CD1c-positive myeloid dendritic cell (primary cell): ENCODE results near the gene MYBBP1A.

ENCODE experiments used
- DNase-seq: peaks from one replicate; pipeline ENCODE4 v3.0.0-alpha.2; 2016; ENCODE audit errors: extremely low spot score

The MYBBP1A gene

DNA sequence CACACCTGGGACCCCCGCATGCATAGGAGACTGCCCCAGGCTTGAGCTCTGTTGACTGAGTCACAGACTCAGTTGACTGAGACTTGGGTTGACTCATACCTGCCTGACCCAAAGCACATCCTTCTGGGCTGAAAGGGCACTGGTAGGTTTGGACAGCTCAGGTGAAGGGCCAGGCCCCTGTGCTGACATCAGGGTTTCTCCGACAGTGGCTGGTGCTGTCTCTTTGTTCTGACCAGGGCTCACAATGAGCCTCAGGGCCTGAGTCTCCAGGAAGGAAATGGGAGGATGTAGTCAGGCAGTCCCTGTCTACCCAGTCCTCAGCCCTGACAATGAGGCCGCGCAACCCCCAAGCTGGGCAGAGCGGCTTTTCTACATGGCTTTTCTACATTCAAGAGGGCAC is 50.0 kb downstream of the MYBBP1A start:
- DNase-seq: no peak

DNA sequence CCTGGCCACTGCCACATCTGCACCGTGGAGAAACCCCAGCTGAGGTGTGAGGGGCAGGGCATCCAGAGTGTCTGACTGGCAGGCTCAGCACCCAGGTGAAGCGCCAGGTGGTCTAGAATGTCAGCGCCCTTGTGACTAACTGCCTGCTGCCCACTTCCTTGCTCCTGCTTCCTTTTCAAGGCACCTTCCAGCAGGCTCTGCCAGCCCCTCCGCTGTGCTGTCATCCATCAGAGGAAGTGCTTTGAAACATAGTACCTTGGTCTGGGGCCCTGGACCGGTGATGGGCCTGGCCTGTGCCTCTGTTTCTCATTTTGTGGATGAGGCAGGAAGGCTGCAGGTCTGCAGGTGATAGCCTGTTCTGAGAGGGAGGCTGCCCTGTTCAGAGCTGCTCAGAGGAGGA is 51.0 kb downstream of the MYBBP1A start:
- no peak for DNase-seq

DNA sequence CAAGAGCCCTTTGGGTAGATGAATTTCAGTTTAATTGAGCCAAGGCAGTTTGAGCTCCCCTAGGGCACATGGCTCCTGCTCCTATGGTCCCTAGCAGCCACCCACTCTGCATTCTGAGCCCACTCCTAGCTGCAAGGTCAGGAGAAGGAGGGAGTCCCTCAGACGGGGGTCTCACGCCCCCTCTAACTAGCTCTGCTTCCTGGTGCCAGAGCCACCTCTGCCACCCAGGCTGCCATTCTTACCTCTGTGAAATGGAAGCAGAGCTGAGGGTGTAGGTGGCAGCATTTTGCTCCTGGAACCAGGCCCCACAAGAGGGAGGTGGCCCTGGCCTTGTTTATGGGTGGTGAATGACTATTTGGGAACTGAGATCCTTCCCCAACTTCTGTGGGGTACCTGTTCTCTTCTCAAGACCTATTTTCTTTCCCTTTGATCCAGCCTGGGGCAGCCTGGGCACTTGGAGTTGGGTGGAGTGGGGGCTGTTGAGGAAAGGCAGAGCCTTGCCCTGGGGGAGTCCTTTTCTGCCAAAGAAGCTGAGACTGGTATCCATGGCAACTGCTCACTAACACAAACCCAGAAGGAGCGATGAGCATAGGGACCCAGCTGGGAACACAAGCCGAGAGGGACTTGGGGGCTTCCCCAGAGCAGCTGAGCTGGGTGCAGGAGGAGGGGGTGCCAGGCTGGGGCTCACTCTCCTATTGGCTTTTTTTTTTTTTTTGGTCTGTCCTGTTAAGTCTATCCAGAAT is 51.7 kb downstream of the MYBBP1A start:
- DNase-seq: no peak

DNA sequence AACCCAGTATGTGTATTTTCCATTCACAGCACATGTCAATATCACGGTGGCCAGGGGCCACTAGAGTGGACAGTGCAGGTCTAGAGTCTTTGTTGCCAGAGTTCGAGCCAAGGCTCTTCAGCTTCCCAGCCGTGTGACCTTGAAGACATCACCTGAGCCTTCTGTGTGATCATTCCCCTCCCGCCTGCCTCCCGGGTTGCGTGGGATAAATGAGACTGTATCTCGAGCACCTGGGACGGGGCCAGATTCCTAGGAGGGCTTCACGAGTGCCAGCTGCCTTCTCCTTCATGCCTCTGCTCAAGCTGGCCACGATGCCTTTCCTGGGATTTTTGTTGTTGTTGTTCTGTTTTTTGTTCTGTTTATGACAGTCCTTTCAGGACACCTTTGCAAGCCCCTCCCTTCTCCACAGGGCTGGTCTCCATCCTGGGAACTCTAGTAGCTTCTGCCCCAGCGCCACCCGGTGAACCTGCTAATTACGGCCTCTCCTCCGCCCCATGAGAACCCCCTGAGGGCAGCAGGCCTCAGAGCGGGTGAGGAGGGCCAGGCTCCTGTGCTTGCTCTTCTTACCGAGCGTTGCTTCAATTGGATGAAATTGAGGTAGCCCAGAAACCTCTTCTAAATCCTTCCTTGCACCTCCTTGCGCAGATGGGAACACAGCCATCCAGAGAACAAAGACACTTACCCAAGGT is 52.6 kb downstream of the MYBBP1A start:
- no peak for DNase-seq

DNA sequence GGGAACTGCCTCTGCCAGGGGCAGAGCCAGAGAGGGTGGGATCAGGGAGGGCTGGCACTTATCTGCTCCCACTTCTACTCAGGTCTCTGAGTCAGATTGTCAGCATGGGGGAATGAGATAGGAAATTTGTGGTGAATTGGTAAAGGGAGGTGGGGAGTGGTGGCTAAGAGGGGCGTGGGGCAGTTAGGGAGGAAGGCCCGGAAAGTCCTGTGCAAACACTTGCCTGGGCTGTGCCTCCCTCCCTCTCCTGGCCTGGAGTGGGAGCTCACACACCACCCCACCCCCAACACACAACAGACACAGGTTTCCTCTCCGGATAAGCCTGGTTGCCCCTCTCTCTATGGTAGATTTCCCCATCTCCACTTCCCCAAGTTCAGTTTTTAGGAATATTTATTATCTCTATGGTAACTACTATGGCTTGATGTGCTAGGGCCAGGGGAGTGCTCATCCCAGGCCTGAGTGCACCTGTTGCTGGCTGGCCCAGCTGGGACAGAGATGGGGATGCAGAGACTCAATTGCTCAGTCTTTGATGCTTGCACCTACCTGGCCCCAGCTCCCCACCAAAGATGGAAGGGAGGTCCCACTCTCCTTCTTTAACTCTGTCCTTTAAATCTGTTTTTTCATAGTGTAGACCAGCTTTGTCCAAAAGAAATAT is 53.8 kb downstream of the MYBBP1A start:
- DNase-seq: no peak

DNA sequence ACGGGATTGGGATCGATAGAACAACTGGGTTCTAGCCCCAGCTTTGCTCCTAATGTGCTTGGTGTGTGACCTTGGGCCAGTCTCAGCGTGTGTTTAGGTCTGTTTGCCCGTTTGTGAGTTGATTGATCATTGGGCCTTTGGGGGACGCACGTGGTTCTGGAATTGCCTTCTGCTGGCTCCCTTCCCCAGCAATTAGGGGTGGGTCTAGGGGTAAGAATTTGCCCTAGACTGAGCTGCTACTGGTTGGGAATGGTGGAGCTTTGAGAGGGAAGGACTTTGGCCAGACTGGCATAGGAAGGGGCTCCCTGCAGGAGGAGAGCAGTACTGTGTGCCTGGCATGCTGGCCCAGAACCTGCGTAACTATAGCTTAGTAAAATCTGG is 55.0 kb downstream of the MYBBP1A start:
- DNase-seq: no peak

DNA sequence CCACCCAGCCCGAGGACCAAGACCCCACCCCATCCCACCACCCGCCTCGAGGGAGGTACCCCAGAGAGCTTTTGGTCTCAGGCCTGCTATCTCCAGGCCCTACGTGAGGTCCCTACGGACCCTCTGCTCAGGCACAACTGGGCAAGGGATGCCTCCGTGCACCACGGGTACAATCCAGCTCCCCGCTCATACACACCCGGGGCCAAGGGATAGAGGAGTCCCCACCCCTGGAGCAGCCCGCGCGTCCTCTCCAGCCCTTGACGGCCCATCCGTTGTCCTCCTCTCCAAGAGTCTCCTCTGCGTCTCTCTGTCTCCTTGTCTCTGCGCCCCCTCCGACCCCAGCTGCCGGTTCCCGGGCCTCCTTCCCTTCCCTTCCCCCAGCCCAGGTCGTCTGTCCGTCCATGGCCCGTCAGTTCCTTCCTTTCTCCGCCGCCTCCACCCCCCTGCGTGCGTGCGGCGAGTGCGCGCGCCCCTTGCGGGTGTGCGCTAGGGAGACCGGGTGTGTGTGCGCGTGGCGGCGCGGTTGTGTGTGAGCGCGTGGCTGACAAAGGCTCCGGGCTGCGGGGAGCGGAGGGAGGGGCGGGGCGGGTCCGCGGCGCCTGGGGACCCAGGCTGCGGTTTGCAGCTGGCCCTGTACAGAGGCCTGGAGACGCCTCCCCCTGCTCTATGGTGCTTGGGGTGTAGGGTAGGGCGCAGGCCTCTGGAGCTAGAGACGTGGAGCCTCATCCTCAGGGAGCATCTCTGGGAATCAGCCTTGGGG is 55.6 kb downstream of the MYBBP1A start:
- DNase-seq: peak; percentile 26

DNA sequence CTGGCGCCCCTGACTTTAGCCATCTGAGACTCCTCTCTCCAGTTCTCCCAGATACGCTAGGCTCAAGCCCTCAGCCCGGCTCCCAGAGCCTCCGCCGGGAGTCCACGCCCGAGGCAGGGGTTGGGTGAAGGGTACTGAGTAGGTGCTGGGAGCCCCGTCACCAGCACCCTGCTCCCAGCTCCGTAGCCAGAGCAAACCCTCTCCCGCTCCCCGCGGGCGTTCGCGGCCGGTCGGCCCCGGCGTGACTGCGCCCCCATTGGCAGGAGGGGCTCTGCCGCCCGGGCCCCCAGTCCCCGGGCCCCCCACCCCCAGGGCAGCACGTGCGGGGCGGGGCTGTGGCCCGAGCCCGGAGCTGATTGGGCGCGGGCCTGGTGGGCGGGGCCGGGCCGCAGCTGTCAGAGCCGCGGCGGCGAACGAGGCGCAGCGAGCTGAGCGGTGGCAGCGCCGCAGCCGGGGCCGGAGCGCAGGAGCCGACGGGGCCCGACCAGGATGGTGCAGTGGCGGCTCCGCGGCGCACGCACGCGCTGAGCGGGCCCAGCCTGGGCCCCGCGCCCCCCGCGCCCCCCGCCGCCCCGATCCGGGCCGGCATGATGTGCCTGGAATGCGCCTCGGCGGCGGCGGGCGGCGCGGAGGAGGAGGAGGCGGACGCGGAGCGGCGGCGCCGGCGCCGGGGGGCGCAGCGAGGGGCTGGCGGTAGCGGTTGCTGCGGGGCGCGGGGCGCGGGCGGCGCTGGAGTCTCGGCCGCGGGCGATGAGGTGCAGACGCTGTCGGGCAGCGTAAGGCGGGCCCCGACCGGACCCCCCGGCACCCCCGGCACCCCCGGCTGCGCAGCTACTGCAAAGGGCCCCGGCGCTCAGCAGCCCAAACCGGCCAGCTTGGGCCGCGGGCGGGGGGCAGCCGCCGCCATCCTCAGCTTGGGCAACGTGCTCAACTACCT is 56.5 kb downstream of the MYBBP1A start, which contains the start of gene SPNS2:
Gene SPNS2, plus strand, starts transcription at position 421 of the 937 bp plus-strand sequence. Its CDS starts 167 bp downstream, at position 588.
- peak; percentile 58 for DNase-seq

DNA sequence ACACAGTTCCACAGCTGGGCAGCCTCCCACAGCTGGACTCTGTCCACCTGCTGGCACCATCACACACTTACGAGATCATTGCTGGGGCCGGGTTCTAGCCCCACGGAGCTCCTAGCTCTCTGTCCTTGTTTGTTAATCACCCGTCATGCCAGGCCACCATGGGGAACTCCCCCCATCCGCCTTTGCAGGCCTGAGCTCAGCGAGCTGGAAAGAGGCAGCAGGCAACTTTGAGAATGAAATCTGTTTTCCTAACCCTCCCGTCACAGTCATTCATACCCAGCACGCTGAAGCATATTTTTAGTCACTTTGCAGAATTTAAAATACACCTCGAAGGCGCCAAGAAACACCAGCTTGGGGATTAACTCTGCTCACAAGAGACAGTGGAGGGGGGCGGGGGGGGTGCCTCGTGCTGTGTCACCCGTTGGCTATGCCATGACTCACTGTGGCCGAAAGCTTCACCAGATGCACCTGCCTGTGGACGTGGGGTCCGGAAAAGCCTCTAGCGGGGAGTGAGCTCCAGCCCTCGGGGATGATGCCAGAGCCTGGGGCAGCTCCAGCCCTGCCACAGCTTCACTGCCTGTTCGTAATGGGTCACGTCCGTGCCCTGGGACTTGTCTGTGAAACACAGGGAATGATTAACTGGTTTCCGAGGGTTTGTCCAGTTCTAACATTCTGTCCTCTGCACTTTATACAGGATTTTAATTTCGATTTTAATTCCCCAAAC is 57.9 kb downstream of the MYBBP1A start:
- no peak for DNase-seq

DNA sequence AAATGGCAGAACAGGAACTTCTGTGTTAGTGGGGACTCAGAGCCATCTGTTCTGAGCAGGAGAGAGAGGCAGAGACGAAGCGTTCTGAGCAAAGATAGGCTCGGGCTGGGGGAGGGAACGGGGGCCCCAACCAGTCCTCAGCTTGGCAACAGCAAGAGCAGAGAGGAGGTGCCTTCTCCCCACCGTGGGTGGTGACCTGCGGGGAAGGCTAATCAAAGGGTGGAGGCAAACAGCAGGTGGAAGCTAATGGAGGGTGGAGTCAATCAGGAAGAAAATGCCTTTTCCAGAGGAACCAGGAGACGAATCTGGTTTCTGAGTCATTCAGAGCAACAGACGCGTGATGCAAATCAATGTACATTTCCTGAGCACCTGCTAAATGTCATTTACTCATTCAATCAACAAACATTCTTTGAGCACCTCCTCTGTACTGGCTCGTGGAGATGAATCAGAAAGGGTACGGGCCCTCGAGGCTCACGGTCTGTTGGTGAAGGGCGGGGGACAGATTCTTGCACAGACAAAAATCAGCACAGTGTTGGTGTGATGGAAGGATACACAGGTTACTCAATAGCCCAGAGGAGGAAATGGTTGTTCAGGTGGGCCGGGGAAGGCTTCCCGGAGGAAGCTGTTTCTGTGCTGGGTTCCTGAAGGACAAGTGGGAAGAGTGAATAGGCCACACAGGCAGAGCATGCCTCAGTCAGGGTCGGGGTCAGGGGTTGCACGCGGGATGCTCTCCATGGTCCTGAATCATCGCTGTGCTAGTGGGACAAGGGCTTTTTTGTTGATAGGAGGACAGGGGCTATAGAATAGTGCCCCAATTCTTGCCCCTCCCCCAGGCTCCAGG is 62.2 kb downstream of the MYBBP1A start:
- peak; percentile 10 for DNase-seq

DNA sequence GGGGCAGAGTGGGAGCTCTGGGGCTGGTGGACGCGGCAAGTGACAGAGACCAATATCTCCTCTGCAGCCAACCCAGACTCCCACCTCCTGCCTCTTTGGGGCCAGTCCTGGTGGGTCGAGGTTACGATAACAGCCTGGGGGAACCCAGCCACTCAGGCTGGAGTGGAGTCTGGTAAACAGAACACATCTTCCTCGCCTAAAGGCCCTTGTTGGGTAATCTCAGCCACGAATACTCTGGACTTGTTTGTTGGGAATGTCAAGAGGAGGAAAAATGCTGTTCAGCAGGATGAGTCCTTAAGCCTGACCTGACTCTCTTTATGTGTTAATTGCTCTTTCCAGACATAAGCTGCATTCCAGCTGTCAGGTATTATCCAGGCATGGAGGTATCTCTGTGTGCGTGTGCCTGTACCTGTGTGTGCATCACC is 64.5 kb downstream of the MYBBP1A start:
- no peak for DNase-seq

DNA sequence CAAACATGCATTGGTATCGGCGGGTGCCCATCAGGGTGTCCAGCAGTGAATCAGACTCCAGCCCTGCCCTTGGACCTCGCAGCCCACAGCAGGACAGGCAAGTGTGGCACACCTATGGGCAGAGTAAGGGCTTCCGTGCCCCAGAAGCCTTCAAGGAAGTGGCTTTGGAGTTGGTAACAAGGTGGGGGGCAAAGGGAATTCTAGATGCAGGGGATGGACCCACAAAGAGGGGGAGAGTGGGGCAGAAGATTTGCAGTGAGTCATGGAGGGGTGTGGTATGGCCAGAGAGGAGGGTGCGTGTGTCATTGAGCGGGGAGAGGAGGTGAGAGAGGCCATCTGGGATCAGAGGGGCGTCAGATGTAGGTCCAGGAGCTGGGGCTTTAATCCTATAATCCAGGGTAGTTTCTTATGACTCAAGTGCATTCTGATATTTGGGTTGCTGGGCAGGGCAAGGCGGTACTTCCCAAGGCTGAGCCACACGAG is 65.0 kb downstream of the MYBBP1A start:
- DNase-seq: no peak

DNA sequence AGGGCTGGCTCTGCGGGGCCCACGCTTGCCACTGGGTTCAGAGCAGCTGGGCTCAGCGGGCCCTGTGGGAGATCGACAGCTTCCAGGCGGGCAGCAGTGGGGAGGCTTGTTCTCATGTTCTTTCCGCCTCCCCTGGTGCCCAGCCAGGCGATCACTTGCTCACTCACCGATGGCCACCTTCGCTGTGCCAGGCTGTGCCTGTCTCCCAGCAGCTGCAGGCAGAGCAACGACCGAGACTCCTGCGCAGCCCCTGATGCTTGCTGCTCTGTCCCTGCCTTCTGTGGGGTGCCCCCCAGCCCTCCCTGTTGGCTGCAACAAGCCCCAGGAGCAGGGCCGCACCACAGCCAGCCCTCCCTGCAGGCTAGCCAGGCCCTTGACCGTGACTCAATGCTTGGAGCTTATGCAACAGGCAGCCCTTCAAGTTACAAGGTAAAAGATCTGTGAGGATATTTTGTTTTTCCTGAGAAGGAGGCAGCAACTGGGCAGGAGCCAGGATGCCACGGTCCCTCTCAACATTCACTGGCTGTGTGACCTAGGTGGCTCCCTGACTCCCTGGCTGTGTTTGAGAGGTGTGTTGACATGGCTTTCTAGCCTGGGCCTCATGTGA is 66.1 kb downstream of the MYBBP1A start:
- DNase-seq: no peak
